PFSK-1 (cell line): ENCODE results near the gene TNFSF12.

Source experiments
- FOXP2 ChIP-seq: optimal IDR thresholded peaks from 2 replicates; pipeline ENCODE3; 2011; ENCODE audit warnings: borderline replicate concordance, control low read depth, inconsistent platforms; ENCODE audit not compliant: insufficient read depth; ENCODE audit errors: extremely low read length, extremely low read depth
- POLR2AphosphoS5 ChIP-seq: IDR thresholded peaks from 2 replicates; pipeline ENCODE4 v1.6.1; 2012; ENCODE audit warnings: low read depth, mild to moderate bottlenecking, control low read depth, low read length, moderate library complexity
- SIN3A ChIP-seq: IDR thresholded peaks from 2 replicates; pipeline ENCODE4 v1.6.1; 2012; ENCODE audit warnings: mild to moderate bottlenecking, low read length, moderate library complexity, borderline replicate concordance; ENCODE audit not compliant: insufficient read depth
- TAF1 ChIP-seq: IDR thresholded peaks from 2 replicates; pipeline ENCODE4 v1.6.1; 2012; ENCODE audit warnings: low read length, control low read depth, borderline replicate concordance; ENCODE audit not compliant: insufficient read depth
- TF ChIP-seq, protein P1 (sequence below), 2 experiments: IDR thresholded peaks; 2 replicates each; pipeline versions ENCODE4 v1.6.1 to v1.8.0; 2011 to 2012; ENCODE audit warnings: low read depth in 2 of 2, low read length in 2 of 2, control low read depth in 1 of 2, inconsistent platforms in 1 of 2, mild to moderate bottlenecking in 1 of 2, moderate library complexity in 1 of 2; ENCODE audit not compliant: insufficient read depth in 1 of 2

Gene TNFSF12

GRCh38 chr17:7580604-7581575 lies 32.0 kb downstream of the TNFSF12 start:
- TF ChIP-seq, protein P1, sequence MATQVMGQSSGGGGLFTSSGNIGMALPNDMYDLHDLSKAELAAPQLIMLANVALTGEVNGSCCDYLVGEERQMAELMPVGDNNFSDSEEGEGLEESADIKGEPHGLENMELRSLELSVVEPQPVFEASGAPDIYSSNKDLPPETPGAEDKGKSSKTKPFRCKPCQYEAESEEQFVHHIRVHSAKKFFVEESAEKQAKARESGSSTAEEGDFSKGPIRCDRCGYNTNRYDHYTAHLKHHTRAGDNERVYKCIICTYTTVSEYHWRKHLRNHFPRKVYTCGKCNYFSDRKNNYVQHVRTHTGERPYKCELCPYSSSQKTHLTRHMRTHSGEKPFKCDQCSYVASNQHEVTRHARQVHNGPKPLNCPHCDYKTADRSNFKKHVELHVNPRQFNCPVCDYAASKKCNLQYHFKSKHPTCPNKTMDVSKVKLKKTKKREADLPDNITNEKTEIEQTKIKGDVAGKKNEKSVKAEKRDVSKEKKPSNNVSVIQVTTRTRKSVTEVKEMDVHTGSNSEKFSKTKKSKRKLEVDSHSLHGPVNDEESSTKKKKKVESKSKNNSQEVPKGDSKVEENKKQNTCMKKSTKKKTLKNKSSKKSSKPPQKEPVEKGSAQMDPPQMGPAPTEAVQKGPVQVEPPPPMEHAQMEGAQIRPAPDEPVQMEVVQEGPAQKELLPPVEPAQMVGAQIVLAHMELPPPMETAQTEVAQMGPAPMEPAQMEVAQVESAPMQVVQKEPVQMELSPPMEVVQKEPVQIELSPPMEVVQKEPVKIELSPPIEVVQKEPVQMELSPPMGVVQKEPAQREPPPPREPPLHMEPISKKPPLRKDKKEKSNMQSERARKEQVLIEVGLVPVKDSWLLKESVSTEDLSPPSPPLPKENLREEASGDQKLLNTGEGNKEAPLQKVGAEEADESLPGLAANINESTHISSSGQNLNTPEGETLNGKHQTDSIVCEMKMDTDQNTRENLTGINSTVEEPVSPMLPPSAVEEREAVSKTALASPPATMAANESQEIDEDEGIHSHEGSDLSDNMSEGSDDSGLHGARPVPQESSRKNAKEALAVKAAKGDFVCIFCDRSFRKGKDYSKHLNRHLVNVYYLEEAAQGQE (IDR thresholded peaks at IDR 0.05; ENCODE audit: insufficient read depth in 1 of 2, low read depth in 2 of 2, low read length in 2 of 2): no peak
- no peak for TF ChIP-seq SIN3A
- TF ChIP-seq TAF1: no peak
- no peak for TF ChIP-seq POLR2AphosphoS5
- no peak for TF ChIP-seq FOXP2

DNA sequence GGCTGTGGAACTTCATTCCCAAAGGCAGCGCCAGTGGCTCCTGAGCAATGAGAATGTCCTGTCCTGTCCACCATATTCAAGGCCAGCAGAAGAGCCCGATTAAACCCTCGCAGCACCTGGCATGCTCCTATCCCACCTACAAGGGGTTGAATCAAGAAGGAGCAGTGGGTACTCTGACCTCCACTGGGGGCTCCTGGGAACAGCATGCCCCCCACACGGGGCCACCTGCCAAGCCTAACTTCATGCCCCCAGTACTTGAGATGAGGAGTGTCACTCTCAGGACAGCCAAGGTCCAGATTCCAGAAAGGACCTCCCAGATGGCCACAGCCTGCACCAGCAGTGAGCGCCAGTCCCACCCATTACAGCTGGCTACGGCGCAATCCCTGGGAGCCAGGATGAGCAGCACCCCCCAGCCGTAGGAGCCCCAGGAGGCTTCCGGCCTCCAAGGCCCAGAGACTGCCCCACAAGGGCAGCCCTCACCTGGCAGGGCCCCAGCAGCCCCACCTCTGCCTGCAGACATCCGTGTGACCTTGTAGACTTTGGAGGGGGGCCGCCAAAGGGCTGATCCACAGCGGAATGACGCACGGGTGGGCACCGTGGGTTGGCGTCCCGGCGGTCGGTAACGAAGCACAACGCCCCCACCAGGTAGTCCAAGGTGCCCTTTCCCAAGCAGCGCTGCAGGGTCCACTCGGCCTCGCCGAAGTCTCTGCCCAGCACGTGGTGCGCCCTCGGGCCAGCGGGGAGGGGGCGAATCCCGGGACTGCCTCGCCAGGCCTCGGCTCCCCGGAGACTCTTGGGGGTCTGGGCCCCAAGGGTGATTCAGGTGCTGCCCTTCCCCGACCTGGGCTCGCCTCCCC lies 33.8 kb downstream of the TNFSF12 start:
- TF ChIP-seq, protein P1 (IDR thresholded peaks at IDR 0.05; ENCODE audit: insufficient read depth in 1 of 2, low read depth in 2 of 2, low read length in 2 of 2): no peak
- TF ChIP-seq TAF1 (no peak), FOXP2 (no peak), SIN3A (no peak), POLR2AphosphoS5 (no peak)

DNA sequence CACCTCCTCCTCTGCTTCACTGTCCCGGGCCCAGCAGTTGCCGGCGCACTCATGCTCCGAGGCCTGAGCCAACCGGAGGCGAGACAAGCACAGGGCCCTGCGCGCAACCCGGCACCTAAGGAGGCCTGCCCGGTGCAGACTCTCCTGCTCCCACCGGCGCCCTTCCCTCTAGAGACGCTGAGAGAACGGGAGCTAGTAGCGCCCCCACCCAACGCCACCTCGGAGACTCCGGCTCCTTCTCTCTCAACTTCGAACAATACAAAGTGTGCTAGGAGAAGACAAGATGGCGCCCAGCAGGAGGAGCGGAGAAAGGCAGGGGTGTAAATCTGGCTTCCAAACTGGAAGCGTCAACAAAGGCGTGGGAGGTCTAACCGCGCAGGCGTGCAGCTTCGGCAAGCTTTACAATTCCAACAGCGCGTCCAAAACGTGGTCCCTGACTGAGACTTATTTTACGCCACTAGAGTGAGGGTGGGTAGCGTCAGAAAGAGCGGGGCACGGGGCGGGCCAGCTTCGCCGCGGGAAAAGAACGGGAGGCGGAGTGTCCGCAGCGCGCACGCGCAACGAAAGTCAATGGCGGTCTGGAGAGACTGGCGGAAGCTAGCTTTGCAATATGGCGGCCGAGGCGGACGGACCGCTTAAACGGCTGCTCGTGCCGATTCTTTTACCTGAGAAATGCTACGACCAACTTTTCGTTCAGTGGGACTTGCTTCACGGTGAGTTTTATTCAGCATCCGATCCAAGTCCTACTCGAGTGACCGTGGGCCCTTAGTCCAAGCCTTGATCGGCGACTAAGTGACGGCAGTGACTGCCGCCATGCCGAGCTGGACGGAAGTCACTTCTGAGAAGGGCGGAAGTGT lies 34.6 kb downstream of the TNFSF12 start, which contains the start of gene MPDU1:
Gene MPDU1, plus strand, starts transcription at position 600 of the 857 bp plus-strand sequence. Its CDS starts 11 bp downstream, at position 611.
- no peak for TF ChIP-seq FOXP2
- TF ChIP-seq, protein P1 (IDR thresholded peaks at IDR 0.05; ENCODE audit: insufficient read depth in 1 of 2, low read depth in 2 of 2, low read length in 2 of 2): peak in 1 of 2 experiments; percentile 64; a peak in 2 of 4 replicates
- peak; percentile 91 for TF ChIP-seq POLR2AphosphoS5
- TF ChIP-seq SIN3A: no peak
- TF ChIP-seq TAF1: peak; percentile 98

DNA sequence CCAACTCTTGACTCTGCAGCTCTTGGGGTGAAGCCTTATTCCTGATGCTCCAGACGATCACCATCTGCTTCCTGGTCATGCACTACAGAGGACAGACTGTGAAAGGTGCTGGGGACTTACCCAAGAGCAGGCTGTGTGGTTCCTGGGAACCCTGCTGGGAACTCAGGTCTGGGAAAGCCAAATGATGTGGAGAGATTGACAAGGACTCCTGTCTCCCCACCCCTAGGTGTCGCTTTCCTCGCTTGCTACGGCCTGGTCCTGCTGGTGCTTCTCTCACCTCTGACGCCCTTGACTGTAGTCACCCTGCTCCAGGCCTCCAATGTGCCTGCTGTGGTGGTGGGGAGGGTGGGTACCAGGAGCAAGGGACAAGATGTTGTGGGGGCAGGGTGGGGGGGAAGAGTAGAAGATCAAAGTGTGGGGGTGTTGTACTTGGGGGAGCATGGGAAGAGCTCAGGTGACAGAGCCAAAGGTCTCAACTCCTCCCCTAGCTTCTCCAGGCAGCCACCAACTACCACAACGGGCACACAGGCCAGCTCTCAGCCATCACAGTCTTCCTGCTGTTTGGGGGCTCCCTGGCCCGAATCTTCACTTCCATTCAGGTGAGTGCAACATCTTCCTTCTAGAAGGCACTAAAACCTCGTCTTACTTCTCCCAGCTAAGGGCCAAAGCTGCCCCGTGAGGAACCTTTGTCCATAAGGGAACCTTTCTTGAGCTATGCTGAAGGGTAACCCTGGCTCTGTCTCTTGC lies 38.0 kb downstream of the TNFSF12 start:
- no peak for TF ChIP-seq TAF1
- TF ChIP-seq, protein P1 (IDR thresholded peaks at IDR 0.05; ENCODE audit: insufficient read depth in 1 of 2, low read depth in 2 of 2, low read length in 2 of 2): no peak
- no peak; the same call in 1 of the 2 replicates for TF ChIP-seq POLR2AphosphoS5
- TF ChIP-seq FOXP2: no peak
- TF ChIP-seq SIN3A: no peak
